SH-SY5Y (cell line): Measurements from ENCODE around the gene UGT1A7.

ENCODE experiments used
- GATA2 ChIP-seq: IDR thresholded peaks from 2 replicates; pipeline ENCODE4 v1.6.1; 2011; ENCODE audit warnings: mild to moderate bottlenecking, low read depth, low read length
- GATA3 ChIP-seq: IDR thresholded peaks from 2 replicates; pipeline ENCODE4 v1.6.1; 2011; ENCODE audit warnings: low read depth, mild to moderate bottlenecking, low read length, moderate library complexity

- TF ChIP-seq GATA2, result no peak
- no peak for TF ChIP-seq GATA3
Observed at GRCh38 chr2:233768076-233768475, 86.4 kb downstream of the UGT1A7 start.
